Measurements from ENCODE around the gene CNN1. TPM values are rescaled to one million over a fixed set of nuclear protein-coding genes. Genes with fewer than 3 reads are reported as not detected.

CNN1 gene
- polyA plus RNA-seq, 1 donor: 179 TPM

DNA sequence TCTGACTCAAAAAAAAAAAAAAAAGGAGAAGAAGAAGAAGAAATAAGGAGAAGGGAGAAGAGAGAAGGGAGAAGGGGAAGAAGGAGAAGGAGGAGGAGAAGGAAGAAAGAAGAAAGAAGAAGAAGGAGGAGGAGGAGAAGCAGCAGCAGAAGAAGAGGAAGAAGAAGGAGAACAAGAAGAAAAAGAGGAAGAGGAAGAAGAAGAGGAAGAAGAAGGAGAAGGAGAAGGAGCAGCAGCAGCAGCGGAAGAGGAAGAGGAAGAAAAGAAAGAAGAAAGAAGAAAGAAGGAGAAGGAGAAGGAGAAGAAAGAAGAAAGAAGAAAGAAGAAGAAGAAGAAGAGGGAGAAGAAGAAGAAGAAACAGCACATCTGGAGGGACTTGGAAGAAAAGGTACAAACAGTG, 4.1 kb upstream of the CNN1 start:
- no peak for DNase-seq (ENCODE audit: low read depth)

DNA sequence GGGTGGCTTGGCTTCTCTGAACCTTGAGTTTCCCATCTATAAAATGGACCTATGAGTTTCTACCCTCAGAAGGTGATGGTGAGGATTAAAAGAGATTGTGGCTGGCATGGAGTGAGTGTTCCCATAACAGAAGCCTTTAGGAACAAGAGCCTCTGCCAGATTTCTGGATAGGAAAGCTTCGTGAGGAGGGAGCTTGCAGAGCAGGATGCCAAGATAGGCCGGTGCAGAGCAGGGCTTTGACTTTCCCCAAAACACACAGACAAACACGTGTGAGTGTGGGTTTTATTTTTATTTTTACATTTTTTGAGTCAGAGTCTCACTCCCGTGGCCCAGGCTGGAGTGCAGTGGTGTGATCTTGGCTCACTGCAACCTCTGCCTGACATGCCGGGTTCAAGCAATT, 3.7 kb upstream of the CNN1 start:
- no peak for DNase-seq (ENCODE audit: low read depth)

DNA sequence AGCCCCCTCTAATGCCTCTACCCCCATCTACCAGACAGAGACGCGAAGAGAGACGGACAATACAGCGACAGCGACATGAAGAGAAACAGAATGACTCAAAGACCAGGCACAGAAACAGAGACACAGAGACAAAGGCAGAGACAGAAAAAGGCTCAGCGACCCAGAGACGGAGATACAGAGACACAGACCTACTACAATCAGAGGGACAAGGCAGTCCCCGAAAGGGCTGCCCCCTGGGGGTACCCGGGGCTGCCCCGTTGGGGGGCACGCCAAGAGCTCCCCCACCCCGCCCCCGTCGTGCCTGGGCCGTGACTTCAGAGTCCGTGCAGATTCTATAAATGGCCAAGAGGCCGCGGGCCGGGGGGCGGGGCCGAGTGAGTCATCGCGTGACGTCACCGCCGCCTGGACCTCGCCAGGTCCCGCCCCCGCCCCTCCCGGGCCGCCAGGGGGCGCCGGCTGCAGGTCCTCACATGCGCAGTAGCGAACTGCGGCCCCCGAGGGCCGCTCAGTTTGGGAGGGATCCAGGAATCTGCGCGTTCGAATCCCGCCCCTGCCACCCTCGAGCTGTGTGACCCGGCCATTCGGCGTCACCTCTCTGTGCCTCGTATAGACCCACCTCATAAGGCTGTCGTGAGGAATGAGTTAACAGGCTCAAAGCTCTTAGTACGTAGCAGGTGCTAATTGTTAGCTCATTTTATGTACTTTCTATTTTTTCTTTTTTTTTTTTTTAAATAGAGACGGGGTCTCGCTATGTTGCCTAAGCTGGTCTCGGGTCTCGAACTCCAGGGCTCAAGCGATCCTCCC, 2.7 kb upstream of the CNN1 start:
- DNase-seq (ENCODE audit: low read depth): no peak

DNA sequence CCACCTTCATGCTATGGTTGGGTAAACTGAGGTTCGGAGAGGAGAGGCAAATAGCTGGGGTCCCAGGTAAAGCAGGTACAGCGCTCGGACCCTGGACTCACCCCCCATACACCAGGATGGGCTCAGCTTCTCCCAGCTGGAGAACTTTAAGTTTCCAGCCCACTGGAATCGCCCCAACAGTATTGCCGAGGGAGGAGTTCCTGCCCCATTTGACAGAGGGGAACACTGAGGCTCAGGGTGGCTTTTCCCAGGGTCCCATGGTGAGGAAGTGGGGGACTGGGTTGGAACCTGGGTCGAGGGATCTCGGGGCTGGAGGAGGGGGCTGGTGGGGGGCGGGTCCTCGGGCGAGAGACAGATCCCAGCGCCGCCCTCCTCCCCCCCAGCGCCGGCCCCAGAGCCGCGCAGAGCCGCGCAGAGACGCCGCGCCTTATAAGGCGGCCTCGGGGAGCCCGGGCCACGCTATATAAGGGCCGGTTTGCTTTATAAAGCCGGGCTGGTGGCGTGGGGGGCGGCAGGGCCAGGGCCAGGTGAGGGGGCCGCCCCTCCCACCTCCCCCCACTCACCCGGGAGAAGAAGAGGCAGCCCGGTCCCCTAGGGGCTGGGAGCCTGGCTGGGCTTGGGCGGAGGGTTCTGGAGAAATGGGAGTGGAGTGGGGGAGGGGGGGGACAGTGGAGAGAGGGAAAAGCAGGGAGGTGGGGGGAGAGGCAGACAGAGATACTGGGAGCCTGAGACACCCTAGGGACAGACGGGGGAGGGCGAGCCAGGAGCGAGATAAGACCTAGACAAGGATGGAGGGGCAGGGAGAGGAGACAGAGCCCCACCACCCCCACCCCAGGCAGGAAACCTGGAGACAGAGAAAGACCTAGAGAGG, 1.1 kb downstream of the CNN1 start:
- DNase-seq (ENCODE audit: low read depth): no peak

DNA sequence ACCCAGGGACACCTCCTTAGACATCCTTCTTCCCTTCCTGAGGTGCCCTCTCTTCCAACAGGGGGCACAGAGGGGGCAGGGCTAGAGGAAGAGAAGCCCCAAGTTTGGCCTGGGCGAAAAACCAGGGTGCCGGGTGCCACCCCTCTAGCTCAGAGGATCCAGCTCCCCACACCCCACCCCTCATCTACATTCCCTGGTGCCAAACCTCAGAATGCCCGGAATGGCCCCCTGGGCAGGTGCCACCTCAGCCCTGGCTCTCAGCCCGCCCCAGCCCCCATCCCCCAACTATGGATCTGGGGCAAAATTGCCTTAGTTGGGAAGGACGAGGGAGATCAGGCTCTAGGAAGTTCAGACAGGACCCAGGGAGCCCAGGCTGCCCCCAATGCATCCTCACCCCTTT, 2.0 kb downstream of the CNN1 start:
- no peak for DNase-seq (ENCODE audit: low read depth)

DNA sequence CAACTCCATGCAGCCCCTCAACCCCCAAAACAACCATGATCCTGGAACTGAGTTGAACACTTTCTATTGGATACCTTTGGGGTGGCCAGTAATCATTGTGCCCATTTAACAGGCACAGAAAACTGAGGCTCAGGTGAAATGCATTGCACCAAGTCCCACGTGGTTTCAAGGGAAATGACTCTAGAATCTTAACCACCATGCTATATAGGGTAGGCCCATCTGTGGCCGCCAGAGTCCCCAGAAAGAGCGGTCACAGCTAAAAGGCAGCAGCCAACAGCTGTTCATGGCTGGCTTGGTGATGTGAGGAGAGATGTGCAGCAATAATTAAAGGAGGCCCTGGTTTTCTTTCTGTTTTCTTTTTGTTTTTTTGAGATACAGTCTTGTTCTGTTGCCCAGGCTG, 2.6 kb downstream of the CNN1 start:
- no peak for DNase-seq (ENCODE audit: low read depth)

DNA sequence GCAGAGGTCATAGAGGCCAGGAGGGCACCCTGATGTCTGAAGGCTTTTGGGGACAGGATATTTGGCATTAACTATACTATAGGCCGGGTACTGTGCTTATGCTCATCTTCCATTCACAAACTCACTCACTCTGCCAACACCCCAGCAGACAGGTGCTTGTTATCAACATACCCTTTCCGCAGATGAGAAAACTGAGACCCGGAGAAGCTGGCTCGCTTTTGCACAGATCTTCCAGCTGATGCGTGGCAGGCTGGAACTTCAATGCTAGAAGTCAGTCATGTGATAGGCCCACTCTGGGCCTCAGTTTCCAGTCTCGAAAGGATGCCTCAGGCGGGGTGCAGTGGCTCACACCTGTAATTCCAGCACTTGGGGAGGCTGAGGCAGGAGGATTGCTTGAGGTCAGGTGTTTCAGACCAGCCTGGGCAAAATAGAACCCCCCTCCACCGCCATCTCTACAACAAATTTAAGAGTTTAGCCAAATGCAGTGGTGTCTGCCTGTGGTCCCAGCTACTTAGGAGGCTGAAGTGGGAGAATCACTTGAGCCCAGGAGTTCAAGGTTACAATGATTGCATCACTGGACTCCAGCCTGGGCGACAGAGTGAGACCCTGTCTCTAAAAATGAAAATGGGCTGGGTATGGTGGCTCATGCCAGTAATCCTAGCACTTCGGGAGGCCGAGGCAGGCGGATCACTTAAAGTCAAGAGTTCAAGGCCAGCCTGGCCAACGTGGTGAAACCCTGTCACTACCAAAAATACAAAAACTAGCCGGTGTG, 9.5 kb downstream of the CNN1 start:
- no peak for DNase-seq (ENCODE audit: low read depth)

DNA sequence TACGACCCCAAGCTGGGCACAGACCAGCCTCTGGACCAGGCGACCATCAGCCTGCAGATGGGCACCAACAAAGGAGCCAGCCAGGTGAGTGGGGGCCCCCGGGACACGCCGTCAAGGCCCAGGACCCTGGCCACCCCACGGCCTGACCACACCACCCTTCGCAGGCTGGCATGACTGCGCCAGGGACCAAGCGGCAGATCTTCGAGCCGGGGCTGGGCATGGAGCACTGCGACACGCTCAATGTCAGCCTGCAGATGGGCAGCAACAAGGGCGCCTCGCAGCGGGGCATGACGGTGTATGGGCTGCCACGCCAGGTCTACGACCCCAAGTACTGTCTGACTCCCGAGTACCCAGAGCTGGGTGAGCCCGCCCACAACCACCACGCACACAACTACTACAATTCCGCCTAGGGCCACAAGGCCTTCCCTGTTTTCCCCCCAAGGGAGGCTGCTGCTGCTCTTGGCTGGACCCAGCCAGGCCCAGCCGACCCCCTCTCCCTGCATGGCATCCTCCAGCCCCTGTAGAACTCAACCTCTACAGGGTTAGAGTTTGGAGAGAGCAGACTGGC, 10.8 kb downstream of the CNN1 start:
- DNase-seq (ENCODE audit: low read depth): no peak

DNA sequence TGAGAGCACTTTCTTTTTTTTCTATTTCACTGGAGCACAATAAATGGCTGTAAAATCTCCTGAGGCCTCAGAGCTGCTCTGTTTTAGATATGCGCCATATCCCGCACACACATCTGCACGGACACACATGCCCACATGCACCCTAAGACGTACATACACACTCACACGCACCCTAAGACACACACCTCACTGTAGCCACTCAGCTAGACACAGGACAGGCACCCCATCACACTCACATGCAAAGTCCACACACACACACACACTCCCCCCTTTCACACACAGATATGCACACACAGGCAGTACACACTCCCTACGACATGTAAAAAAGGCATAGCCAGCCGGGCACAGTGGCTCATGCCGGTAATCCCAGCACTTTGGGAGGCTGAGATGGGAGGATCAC, 11.6 kb downstream of the CNN1 start:
- no peak for DNase-seq (ENCODE audit: low read depth)

DNA sequence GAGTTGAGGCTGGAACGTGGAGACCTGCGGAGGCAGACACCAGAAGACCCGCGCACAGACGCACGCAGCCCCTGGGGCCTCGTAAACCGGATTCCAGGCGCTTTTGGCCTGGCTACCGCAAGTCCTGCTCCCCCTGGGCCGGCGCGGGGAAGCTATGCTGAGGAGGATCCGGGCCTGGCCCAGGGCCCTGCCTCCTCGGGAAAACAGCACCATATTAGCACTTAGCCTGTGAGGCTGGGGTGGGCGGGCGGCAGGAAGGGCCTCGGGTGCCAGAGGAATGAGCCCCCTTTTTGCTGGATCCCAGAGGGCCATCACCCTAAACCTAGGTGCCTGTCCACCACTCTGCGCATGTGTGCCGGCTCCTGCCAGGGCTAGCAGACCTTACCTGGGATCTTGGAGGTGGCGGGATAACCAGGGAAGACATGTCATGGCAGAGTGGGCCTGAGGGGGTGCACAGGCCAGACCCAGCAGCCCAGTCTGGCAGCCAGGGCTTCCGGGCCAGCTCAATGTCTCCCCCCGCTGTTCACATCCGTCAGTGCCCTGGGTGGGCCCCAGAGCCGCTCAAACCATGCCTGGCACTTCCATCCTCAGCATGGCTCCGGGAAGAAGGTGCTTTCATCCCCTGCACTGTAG, 13.1 kb downstream of the CNN1 start:
- DNase-seq (ENCODE audit: low read depth): no peak

DNA sequence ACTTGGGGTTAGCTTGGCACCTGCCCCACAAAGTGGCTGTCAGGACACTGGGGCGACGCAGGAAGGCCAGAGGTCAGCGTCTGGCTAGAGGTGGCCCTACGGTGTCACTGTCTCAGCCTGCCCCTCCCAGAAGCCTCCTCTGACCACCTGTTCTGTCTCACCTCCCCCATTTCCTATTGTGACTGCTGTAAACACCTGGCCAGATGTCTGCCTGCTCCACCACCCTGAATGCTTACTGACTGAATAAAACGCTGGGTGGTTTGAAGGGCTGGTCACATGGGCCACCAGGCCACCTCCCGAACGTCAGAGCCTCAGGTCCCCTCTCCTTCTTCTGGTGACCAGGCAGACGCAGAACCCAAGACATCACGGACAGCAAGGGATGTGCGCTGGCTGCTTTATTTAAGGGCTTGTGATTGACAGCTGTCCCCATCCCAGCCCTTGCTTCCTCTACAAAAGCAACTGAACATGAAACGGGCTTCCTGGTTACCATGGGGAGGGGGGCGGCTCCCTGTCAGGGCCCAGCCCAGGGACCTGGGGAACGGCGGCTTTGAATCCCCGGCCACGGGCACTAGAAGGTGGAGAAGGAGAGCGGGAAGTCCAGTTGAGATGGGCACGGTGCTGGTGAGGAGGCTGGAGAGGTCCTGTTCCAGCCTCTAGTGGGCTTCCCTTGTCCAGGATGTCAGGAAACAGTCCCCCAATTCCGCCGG, 14.2 kb downstream of the CNN1 start:
- DNase-seq (ENCODE audit: low read depth): no peak

DNA sequence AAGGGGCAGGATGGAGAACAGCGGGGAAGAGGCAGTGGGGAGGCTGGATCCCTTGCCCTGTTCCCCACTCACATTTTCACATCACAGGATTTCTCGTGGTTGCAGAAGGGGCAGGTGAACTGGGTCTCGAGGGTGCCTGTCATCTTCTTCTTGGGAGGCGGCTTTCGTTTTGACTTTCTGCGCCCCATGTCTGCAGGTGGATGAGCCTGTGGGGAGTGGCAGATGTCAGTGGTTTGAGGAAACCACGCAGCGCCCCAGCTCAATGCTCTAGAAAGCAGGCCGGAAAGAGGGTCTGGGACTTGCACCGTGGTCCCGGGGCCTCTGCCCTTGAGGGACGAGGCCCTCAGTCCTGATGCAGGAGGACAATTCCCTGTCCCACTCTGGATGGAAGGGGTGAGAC, 15.5 kb downstream of the CNN1 start:
- no peak for DNase-seq (ENCODE audit: low read depth)

DNA sequence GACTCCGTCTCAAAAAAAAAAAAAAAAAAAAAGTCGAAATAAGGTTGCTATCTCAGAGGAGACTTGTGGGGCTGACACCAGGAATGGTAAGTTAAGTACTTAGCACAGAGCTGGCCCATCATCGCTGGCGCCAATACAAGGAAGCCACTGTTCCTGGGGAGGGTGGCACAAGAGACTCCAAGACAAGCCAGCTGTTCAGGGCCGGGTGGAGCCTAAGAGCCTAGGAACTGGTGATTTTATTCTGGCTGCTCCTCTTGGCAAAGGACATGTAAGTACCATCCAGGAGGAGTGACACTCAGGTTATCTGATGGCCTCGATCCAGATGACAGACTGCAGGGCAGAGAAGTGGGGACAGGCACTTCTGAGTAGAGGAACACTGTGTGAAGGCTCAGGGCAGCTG, 16.6 kb downstream of the CNN1 start:
- no peak for DNase-seq (ENCODE audit: low read depth)

DNA sequence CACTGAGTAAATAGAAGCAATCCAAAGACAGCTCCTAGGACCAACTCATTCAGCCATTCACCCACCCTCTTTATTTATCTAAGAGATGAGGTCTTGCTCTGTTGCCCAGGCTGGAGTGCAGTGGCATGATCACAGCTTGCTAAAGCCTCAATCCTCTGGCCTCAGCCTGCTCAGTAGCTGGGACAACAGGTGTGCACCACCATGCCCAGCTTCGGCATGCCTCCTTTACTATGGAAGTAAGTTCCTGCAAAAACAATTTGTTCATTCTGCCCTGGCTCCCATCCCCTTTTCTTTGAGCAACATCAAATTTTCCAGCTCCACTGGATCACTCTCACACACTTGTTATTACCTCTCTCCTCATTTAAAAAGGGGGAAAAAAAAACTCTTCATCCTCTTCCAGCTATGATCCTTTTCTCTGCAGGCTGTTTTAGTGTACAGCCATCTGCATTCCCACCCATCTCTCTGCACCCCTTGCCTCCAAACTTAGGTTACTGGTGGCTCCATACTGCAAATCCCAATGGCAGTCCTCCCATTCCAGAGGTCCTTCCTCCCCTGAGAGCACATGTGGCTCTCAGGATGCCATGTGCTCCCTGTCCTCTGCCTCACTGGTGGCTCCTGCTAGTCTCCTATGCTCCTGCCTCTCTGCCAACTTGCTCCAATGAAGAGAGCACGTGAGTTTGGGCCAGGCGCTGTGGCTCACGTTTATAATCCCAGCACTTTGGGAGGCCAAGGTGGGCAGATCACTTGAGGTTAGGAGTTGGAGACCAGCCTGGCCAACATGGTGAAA, 18.2 kb downstream of the CNN1 start:
- no peak for DNase-seq (ENCODE audit: low read depth)

DNA sequence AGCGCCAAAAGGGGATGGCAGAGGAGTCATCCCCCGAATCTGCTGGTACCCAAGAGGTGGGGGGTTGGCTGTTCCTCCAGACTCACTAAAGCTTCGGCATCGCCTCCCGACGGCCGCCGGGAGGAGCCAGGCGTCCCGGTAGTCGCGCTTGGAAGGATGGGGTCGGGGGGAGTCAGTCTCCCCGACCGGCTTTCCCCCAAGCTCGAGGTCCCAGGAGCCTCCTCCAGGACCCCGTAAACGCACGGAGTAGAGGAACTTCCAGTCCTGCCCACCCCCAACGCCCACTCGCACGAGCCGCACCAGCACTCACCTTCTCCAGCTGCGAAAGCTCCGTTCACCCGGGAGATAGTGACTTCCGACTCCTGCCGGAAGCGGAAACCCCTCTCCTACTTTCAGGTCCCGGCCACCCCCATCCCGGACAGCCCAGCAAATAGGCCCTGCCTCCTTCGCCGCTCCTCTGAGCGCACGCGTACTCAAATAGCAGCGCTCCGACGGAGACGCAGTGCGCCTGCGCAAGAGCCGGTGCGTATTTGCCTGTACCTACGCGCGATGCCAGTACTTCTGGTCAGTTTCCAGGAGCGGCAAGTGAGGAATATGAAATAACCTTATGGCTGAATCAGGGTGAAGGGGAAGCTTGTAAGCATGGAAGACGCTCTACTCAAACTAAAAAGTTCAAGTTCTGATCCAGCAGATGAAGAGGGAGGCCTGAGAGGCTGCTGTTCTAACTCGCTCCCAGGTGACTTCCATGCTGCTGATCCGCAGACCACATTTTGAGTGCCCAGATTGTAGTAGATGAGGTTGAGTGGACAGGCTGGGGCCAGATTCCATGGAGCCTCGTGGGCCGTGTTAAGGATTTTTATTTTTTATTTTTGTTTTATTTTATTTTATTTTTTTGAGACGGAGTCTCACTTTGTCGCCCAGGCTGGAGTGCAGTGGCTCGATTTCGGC, 20.5 kb downstream of the CNN1 start, which contains the start of gene ELOF1:
ELOF1 (minus strand) TSS at position 350 of the 948 bp plus-strand sequence. CDS start 4,883 bp downstream, outside the sequence.
- peak; percentile 95 for DNase-seq (ENCODE audit: low read depth)

DNA sequence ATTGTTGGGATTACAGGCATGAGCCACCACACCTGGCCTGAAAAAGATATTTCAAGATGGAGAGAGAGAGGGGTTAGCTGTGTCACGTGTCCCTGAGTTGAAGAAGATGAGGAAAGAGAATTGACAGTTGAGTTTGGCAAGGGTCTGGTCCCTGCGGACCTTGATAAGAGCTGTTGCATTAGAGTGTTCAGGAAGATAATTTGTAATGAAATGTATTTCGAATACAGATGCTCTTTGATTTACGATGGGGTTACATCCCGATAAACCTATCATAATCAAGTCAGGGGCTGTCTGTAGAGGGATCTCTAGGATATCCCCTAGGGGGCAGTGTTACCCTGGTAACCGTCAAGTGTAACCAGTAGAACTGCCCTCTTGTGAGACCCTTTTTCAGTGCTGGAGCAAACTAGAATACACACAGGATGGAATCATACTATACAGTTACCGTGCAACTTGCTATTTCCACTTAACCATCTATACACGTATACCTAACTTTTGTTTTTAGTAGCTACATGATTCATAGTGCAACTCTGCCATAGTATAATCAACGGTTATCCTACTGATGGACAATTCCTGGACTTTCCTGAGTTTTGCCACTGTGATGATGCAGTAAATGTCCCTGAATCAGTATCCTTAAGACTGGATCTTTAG, 21.9 kb downstream of the CNN1 start:
- no peak for DNase-seq (ENCODE audit: low read depth)

DNA sequence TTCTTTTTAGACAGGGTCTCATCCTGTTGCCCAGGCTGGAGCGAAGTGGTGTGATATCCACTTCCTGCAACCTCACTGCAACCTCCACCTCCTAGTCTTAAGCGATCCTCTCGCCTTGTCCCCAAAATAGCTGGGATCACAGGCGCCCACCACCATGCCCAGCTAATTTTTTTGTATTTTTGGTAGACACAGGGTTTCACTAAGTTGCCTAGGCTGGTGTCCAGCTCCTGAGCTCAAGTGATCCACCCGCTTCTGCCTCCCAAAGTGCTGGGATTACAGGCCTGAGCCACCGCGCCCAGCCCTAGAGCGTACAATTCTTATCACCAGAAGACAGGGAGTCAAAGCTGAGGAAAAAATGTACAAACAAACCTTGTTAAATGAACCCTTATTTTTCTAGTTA, 24.9 kb downstream of the CNN1 start:
- DNase-seq (ENCODE audit: low read depth): no peak
